HG02571 (cell line): ENCODE data around the gene C2CD4D.

Experiments
- ATAC-seq: cut with Tn5 transposase; IDR thresholded peaks from one replicate; pipeline ENCODE4 v1.9.1; 2021; ENCODE audit warnings: mild to moderate bottlenecking, moderate library complexity; ENCODE audit not compliant: unreplicated experiment

Gene C2CD4D

DNA sequence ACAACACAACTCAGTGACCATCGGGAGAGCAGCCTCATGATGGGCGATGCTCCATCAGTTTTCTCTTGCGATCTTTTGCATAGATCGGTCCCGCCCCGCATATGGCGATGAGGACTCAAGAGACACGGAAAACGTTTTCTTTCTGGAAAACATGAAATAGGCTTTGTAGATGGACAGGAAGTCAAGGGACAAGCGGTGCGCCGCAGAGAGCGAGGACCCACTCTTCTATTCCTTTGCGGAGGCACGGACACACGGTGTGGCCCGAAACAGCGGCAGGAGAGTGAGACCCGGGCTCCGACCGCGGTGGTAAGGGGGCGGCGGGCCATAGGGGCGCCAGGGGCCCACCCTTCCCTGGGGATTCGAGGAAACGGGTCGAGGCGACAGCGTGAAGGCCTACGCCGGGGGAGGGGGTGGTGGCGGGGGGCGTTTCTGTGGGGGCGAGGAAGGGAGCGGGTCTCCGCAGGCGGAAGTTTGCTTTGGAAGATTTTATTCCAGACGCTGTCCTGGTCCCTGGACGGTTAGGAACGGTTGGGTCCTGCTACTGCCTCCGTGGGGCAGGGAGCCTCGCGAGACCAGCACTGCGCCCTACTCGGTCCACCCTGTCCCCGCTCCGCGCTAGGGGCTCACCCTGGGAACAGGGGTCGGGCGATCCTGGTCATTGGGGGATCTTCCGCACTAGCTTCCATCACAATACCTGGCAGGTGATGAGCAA lies 48.5 kb downstream of the C2CD4D start:
- peak; percentile 3 for ATAC-seq

DNA sequence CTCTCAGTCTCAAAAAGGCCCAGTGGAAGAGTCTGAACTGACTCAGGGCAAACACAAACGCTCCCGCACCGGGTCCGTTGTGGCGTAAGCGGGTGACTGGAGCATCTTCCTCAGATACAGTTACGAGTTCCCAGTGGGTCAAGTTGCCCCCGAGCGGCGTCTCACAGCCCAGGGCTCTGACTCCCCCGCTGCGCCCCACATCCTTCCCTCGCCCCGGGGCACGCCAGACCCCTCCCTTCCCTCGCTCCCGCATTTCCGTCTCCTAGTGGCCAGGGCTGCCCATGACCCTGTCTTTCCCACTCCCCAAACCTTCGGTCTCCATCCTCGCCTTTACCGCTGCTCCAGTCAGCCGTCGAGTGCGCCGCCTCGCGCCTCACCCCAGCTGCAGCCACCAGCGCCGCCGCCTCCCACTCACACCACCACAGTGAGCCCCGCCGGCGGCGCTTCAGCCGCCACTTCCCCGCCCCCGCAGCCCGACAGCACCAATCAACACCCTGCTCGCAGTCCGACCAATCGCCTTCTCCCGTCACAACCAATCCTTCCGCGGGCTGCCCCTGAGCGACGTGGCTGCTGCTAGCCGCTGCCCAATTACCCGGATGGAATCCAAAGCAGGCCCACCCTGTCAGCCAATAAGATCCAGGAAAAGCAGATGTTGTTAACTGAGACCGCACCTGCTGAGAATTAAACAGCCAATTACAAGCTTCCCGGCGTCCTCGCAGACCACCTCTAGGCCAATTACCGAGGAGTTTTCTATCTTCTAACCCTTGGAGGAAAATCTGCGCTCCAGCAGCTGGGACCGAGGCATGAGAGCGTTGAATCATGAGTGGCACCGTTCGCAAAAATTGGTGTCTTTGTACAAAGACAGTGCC lies 49.3 kb downstream of the C2CD4D start, which contains the start of gene TDRKH:
Gene TDRKH, minus strand, starts transcription at position 430 of the 869 bp plus-strand sequence. CDS start 7,478 bp downstream, outside the sequence.
- ATAC-seq, result peak; percentile 97
